SH-SY5Y (cell line): Measurements from ENCODE around the gene TSPEAR.

ENCODE experiments used
- GATA2 ChIP-seq: IDR thresholded peaks from 2 replicates; pipeline ENCODE4 v1.6.1; 2011; ENCODE audit warnings: mild to moderate bottlenecking, low read depth, low read length
- GATA3 ChIP-seq: IDR thresholded peaks from 2 replicates; pipeline ENCODE4 v1.6.1; 2011; ENCODE audit warnings: low read depth, mild to moderate bottlenecking, low read length, moderate library complexity

DNA sequence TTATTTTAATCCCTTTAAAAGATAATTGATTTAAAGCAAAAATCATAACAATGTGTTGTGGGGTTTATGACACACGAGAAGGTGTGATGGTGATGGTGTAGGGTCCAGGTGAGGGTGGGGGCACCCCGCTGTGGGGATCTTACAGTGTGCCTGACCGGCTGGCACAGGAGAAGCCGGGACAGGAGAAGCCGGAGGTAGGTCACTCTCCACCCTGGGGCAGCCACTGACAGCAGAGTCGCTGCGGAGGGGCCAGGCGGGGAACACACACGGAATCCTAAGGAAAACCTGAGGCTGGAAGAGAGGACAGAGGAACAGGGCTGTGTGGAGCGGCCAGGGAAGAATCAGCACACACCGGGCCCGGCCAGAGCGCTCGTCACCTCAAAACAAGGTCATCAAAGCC lies 260.4 kb downstream of the TSPEAR start:
- TF ChIP-seq GATA2: no peak
- TF ChIP-seq GATA3: no peak
